ENCODE measurements around the gene CAMSAP3.

DNA sequence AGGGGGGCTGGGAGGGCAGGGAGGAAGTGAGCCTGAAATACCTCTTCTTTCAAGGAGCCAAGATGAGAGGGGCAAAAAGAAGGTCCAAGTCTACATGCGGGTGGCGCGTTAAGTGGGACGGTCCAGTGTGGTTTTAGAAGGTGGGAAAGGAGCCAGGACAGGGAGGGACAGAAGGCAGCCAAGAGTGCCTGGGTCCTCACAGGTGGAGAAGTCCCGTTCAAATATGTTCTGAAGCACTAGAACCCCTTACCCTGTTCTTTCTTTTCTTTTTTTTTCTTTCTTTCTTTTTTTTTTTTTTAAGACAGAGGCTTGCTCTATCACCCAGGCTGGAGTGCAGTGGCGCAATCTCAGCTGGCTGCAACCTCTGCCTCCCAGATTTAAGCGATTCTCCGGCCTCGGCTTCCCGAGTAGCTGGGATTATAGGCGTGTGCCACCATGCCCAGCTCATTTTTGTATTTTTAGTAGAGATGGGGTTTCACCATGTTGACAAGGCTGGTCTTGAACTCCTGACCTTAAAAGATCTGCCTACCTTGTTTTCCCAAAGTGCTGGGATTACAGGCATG, 7.4 kb downstream of the CAMSAP3 start:
- TF ChIP-seq POLR2AphosphoS5 (IDR thresholded peaks at IDR 0.05; ENCODE audit: low read length) (no peak), FOXM1 (IDR thresholded peaks at IDR 0.05; ENCODE audit: low read depth, low read length) (no peak), EP300 (IDR thresholded peaks at IDR 0.05; ENCODE audit: borderline replicate concordance in 1 of 2, control insufficient read depth in 1 of 2, low read depth in 2 of 2, low read length in 2 of 2) (no peak), BACH1 (IDR thresholded peaks at IDR 0.05; ENCODE audit: borderline replicate concordance) (no peak), CREB1 (IDR thresholded peaks at IDR 0.05; ENCODE audit: low read depth) (no peak), GABPA (IDR thresholded peaks at IDR 0.05; ENCODE audit: low read depth) (no peak), POLR2A (IDR thresholded peaks at IDR 0.05; ENCODE audit: low read depth, low read length) (no peak), ZNF207 (IDR thresholded peaks at IDR 0.05; ENCODE audit: borderline replicate concordance) (no peak), NR2F1 (conservative IDR thresholded peaks at IDR 0.05) (no peak), KDM1A (IDR thresholded peaks at IDR 0.05; ENCODE audit: borderline replicate concordance) (no peak)
- TF ChIP-seq, protein P1, sequence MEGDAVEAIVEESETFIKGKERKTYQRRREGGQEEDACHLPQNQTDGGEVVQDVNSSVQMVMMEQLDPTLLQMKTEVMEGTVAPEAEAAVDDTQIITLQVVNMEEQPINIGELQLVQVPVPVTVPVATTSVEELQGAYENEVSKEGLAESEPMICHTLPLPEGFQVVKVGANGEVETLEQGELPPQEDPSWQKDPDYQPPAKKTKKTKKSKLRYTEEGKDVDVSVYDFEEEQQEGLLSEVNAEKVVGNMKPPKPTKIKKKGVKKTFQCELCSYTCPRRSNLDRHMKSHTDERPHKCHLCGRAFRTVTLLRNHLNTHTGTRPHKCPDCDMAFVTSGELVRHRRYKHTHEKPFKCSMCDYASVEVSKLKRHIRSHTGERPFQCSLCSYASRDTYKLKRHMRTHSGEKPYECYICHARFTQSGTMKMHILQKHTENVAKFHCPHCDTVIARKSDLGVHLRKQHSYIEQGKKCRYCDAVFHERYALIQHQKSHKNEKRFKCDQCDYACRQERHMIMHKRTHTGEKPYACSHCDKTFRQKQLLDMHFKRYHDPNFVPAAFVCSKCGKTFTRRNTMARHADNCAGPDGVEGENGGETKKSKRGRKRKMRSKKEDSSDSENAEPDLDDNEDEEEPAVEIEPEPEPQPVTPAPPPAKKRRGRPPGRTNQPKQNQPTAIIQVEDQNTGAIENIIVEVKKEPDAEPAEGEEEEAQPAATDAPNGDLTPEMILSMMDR (IDR thresholded peaks at IDR 0.05 in 2 of 3, conservative IDR thresholded peaks at IDR 0.05 in 1 of 3; ENCODE audit: control insufficient read depth in 2 of 3, extremely low read depth in 1 of 3, insufficient read depth in 1 of 3, low read depth in 3 of 3, low read length in 3 of 3), result no peak
- TF ChIP-seq, protein P2, sequence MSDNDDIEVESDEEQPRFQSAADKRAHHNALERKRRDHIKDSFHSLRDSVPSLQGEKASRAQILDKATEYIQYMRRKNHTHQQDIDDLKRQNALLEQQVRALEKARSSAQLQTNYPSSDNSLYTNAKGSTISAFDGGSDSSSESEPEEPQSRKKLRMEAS (IDR thresholded peaks at IDR 0.05; ENCODE audit: low read depth, low read length), result no peak
- TF ChIP-seq, protein P3, sequence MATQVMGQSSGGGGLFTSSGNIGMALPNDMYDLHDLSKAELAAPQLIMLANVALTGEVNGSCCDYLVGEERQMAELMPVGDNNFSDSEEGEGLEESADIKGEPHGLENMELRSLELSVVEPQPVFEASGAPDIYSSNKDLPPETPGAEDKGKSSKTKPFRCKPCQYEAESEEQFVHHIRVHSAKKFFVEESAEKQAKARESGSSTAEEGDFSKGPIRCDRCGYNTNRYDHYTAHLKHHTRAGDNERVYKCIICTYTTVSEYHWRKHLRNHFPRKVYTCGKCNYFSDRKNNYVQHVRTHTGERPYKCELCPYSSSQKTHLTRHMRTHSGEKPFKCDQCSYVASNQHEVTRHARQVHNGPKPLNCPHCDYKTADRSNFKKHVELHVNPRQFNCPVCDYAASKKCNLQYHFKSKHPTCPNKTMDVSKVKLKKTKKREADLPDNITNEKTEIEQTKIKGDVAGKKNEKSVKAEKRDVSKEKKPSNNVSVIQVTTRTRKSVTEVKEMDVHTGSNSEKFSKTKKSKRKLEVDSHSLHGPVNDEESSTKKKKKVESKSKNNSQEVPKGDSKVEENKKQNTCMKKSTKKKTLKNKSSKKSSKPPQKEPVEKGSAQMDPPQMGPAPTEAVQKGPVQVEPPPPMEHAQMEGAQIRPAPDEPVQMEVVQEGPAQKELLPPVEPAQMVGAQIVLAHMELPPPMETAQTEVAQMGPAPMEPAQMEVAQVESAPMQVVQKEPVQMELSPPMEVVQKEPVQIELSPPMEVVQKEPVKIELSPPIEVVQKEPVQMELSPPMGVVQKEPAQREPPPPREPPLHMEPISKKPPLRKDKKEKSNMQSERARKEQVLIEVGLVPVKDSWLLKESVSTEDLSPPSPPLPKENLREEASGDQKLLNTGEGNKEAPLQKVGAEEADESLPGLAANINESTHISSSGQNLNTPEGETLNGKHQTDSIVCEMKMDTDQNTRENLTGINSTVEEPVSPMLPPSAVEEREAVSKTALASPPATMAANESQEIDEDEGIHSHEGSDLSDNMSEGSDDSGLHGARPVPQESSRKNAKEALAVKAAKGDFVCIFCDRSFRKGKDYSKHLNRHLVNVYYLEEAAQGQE (IDR thresholded peaks at IDR 0.05; ENCODE audit: low read depth, low read length), result no peak
- TF ChIP-seq, protein P4, sequence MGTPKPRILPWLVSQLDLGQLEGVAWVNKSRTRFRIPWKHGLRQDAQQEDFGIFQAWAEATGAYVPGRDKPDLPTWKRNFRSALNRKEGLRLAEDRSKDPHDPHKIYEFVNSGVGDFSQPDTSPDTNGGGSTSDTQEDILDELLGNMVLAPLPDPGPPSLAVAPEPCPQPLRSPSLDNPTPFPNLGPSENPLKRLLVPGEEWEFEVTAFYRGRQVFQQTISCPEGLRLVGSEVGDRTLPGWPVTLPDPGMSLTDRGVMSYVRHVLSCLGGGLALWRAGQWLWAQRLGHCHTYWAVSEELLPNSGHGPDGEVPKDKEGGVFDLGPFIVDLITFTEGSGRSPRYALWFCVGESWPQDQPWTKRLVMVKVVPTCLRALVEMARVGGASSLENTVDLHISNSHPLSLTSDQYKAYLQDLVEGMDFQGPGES (IDR thresholded peaks at IDR 0.05), result no peak
